HFF-Myc (cell line): ENCODE measurements around the gene AGMO.

Source experiments
- DNase-seq: peaks from one replicate; pipeline ENCODE4 v3.0.0-alpha.2; 2011; ENCODE audit warnings: low read depth; ENCODE audit errors: extremely low read depth
- H3K4me3 ChIP-seq: replicated peaks from 2 replicates; pipeline ENCODE4 v1.5.1; 2011; ENCODE audit warnings: low read depth, mild to moderate bottlenecking, control low read depth, low read length
- TF ChIP-seq, protein P1 (sequence below): IDR thresholded peaks from 2 replicates; pipeline ENCODE4 v1.5.1; 2012; ENCODE audit warnings: mild to moderate bottlenecking, low read depth, low read length, control low read depth; ENCODE audit errors: missing control alignments

Gene AGMO

DNA sequence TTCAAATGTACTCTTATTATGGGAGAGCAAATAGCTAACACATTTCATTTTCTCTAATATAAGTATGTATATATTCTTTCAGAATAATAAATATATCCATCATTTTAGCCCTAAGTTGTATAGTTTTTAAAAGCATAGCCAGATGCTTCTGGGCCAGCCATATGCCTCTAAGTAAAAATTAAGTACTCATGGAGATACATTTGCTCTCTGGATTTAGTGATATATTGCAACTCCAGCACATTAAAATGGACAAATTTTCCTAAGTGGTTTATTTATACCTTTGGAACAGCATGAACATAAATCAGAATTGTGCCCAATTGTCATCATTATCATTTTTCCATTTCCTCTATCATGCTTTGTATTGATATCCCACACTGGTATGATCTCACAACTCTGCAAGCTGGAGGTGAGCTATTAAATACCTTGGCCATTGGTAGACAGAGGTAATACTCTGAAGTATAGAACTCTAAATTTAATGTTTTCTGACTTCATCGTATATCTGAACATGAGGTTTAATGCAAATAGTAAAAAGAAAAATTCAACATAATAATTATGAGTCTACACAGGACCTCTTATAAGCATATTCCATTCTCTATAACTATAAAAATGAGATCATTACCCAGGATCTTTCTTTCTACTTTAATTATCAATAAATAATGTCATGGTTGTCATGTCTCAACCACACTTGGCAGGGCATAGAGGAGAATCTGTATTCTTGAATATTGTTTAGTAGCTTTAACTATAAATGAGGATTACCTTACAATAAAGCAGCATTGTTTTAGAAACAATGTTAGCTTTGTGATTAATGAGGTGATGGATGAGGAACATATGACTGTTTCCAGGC is 90.8 kb downstream of the AGMO start:
- DNase-seq = no peak
- TF ChIP-seq, protein P1, sequence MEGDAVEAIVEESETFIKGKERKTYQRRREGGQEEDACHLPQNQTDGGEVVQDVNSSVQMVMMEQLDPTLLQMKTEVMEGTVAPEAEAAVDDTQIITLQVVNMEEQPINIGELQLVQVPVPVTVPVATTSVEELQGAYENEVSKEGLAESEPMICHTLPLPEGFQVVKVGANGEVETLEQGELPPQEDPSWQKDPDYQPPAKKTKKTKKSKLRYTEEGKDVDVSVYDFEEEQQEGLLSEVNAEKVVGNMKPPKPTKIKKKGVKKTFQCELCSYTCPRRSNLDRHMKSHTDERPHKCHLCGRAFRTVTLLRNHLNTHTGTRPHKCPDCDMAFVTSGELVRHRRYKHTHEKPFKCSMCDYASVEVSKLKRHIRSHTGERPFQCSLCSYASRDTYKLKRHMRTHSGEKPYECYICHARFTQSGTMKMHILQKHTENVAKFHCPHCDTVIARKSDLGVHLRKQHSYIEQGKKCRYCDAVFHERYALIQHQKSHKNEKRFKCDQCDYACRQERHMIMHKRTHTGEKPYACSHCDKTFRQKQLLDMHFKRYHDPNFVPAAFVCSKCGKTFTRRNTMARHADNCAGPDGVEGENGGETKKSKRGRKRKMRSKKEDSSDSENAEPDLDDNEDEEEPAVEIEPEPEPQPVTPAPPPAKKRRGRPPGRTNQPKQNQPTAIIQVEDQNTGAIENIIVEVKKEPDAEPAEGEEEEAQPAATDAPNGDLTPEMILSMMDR = no peak
- no peak overlapping the region for H3K4me3 ChIP-seq

DNA sequence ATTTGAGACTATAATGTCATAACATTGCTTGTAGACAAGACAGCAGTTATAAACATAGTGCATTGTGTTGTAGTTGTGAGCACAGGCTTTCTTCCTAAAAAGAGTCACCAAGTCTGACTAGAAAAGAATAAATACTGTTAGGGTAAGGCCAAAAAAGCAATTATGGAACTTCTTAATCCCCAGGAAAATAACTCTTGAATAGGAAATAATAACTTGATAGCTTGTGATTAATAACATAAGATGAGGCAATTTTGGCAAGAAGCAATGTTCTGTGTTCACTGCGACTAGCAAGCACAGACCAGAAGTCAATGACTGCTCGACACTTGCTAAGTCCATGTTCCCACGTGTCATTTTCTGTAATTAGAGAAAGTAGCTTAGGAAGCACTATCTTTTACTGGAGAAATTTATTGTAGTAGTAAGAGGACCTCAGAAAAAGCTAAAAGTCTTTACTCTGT is 97.1 kb downstream of the AGMO start:
- TF ChIP-seq, protein P1 = no peak
- DNase-seq = no peak
- no peak overlapping the region for H3K4me3 ChIP-seq

DNA sequence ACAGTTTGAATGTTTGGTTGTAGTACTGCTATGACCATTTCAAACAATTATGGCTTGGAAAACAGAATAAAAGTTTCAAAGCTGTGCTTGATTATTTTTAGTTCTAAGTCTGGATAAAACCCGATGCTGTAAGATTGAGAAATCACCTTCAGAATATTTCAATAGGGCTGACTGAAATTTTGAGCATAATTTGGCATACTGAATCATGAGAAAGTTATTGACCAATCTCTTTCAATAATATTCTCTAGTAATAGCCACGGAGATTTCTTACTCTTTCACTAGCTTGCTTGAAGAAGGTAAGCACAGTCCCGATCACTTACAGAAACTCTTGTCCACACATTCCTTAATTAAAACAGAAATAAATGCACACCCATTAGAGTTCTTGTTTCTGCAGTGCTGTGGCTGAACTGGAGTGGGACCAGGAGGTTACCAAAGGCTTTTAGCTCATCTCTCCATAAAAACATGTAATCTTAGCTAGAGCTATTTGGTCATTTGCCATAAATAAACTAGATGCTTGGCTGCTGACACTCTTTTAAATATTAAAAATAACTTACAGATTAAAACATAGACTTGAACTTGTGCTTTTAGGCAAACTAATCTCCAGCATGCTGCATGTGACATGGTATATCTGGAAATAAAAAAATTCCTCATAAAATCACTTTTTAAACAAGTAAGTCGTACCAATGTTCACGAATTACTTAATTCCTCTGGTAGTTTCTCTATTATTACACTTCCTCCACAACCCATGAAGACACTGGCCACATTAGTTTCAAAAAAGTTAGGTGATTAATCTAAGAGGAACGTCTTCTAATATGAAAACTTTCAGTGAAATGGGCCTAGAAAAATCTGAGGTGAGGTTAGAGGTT is 97.8 kb downstream of the AGMO start:
- no peak for DNase-seq
- no peak overlapping the region for H3K4me3 ChIP-seq
- TF ChIP-seq, protein P1 = no peak

- DNase-seq = no peak
- no peak overlapping the region for H3K4me3 ChIP-seq
- TF ChIP-seq, protein P1 = no peak
Observed at GRCh38 chr7:15462721-15463389, 99.0 kb downstream of the AGMO start.

GRCh38 chr7:15461576-15461975 is 100.2 kb downstream of the AGMO start:
- peak; percentile 74 for DNase-seq
- H3K4me3 ChIP-seq = no peak overlapping the region
- TF ChIP-seq, protein P1 = no peak

GRCh38 chr7:15459018-15459615 is 102.7 kb downstream of the AGMO start:
- H3K4me3 ChIP-seq = no peak overlapping the region
- DNase-seq = no peak
- TF ChIP-seq, protein P1 = no peak
